ENCODE data around the gene MPND.

- TF ChIP-seq CTCF (IDR thresholded peaks at IDR 0.05) (no peak), POLR2A (IDR thresholded peaks at IDR 0.05) (no peak)
These were observed 18.0 kb downstream of the MPND start for GRCh38 chr19:4361152-4362046.

Measured in stomach (tissue), 4 donors.